CMK (cell line): ENCODE results near the gene PVALB.
A peak's percentile ranks its signal among the peaks of the same experiment; 100 is the strongest.

Source experiments
- DNase-seq: peaks from one replicate; pipeline ENCODE4 v3.0.0-alpha.2; 2010; ENCODE audit warnings: low read depth

Gene PVALB, protein sequence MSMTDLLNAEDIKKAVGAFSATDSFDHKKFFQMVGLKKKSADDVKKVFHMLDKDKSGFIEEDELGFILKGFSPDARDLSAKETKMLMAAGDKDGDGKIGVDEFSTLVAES

DNA sequence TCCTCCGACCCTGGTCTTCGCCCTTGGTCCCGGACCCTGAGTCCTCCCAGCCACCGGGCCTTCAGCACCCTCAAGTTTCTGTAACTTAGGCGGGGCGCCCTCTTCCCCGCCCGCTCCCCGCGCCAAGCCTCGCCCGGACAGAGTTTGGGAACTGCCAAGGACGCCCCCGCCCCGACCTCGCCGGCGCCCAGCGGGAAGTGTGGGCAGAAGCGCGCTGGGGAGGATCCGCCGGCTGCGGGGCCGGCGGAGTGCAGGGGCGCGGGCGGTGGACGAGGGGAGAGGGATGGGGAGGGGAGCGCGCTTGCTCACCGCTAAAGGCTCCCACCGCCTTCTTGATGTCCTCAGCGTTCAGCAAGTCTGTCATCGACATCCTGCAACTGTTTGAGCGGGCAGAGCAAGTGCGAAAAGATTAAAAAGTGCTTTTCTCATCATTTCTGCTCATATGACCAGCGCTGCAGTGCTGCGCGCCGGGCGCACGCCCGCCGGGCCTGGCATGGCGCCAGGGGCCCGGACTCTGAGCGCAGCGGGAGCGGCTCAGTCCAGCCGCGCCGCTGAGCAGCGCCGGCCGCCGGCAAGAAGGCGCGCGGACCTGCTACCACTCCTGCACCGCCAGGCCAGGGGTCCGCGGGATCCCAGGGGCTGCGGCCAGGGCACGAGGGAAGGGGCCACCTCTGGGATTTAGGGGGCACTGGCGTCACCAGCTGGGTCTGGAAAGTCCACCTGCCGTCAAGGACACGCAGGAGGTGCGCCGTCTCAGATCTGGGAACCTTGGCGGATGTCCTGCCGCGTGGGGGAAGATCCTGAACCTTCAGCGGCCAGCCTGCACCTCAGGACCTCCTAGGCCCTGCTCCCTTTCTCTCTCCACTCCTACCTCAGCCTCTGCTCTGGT lies at the start of gene PVALB:
Gene PVALB (minus strand): TSS at position 400 of the 889 bp plus-strand sequence. CDS start 30 bp downstream, at position 370.
- DNase-seq = peak; percentile 29

DNA sequence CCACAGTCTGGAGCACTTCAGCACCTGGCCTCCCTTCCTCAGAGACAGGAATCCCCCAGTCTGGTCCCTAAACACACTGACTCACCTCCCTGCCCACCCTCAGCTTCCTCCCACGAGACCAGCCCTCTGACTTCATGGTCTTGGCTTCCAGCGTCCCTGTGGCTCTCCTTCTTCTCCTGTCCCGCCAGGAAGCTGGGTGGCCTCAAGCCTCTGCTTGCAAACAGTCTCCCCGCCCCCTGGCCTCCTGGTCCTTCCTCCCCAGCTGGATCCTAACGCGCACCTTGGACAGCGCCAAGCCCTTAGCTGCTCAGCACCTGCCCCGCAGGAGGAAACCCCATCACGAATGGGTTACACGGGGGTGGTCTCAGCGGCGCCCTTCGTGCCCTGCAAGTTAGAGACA lies 48.5 kb upstream of the PVALB start:
- DNase-seq = no peak

DNA sequence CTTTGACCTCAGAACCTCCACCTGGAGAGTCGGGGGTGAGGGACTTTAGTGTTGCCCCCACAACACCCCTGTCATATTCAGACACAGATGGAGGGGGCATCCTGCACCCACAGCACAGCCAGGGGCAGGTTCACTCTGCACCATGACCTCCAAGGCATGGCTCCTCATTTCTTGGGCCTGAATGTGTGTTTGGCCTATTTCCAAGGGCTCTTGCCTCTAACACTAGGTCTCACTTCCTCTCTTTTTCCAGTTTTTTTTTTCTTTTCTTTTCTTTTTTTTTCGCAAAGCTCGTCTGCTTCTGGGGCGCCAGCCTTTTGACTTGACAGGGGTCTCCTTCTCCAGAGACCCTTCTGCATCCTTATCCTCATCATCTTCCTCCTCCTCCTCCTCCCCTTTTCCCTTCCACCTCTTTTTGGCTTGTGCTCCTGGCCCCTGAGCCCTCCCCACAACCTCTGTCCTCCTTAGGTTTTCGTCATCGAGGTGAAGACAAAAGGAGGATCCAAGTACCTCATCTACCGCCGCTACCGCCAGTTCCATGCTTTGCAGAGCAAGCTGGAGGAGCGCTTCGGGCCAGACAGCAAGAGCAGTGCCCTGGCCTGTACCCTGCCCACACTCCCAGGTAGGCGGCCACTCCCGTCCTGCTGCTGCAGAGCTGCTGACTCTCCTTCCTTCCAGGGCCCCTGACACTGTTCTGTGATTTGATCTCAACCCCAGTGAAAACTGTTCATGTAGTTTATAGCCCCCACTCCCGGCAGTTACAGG lies 47.8 kb upstream of the PVALB start:
- DNase-seq = no peak

DNA sequence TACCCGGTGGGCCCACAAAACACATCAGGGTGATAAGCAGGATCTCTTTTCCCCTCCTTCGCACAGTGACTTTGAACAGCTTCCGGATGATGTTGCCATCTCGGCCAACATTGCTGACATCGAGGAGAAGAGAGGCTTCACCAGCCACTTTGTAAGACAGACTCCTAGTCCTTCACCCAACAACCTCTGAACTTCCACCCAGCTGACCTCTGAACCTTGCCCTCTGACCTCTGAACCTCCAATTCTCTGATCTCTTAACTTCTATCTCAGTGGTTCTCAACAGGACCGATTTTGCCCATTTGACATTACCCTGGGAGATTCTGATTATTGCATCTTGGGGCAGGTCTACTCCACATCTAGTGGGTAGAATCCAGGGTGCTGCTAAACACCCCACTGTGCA lies 47.1 kb upstream of the PVALB start:
- DNase-seq = no peak

DNA sequence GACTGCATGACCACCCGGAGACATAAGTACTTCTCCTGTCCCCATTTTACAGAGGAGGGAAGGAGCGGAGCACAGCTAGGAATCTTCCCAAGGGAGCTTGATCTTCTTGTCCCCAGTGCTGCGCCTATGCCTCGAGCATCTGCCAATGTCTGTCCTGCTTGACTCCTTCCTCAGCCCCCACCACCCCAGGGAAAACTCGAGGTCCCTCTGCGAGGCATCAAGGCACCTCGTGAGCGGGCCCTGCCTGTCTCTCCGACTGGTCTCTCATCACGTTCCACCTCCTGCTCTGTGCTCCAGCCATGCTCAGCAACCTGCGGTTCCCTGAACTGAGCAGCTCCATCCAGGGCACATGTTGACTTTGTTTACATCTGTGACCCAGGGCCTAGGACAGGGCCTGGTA lies 46.4 kb upstream of the PVALB start:
- no peak for DNase-seq

DNA sequence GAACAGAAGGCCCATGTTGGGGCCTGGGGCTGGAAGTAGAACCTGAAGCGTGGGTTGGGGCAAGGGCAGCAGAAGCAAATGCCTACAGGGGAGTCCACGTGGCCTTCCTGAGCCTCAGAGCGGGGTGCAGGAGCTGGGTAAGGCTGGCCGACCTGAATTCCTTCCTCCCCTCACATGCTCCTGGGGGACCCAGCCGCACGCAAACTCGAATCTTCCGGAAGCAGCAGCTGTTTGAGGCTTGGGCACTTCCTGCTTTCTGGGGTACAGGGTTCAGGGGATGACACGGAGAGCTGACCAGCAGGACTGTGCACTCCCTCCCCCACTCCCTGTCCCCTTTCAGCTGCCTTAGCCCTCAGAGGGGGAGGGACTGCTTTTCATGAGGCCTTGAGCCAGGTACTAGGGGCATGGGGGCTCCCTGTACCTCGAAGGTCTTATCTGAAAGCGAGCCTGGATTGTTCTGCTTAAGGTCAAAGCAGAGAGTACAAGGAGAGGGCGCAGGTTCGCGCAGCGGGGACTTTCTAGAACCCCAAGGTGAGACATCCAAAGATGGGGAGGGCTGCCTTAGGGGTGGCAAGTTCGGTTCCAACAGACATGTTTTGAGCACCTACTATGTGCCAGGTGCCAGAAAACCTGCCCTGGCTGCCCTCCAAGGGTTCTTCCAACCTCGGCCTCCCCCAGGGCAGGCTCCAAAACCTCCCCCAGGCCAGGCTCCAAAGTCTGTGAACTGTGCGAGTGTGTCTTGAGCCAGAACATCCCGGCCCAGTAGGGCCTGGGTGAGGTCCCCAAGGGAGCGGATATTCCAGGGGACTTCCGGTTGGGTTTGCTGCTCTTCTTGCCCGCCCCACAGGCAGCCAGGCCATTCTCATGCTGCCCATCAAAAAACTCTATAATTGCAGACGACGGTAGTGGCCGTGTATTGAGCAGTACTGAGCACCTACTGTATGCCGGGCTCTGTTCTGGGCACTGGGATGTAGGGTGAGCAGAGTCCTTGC lies 45.7 kb upstream of the PVALB start:
- DNase-seq = peak; percentile 96

DNA sequence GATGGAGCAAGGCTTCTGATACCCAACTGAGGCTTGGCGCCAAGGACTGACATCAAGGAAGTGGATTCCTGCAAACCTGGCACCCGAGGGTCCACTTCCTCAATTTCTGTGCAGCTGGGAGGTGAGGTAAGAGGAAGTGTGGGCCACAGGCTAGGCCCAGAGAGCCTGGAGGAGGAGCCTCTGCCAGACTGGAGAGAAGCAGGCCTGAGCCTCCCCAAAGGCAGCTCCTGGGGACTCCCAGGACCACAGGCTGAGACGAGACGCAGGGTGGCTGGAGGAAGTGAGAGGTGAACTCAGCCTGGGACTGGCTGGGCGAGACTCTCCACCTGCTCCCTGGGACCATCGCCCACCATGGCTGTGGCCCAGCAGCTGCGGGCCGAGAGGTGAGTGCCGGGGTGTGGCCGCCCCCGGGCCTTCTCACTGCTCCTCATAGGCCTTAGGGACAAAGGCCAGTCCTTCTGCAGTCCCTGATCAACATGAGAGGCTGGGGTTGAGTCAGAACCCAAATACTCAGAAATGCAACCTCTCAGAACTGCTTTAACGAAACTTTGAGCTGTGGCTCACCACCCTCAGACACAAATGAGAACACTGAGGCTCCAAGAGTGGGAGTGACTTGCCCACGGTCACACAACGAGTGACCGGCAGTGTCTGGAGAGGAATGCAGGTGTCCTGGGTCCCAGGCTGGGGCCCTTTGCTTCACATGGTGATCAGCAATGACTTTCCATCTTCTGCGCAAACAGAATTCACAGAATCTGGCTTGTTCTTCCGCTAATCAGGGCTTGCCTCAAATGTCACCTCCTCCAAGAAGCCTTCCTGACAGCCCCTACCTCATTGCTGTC lies 44.2 kb upstream of the PVALB start, which contains the start of gene NCF4:
Gene NCF4 (plus strand): TSS at position 186 of the 839 bp plus-strand sequence. CDS start 166 bp downstream, at position 352.
- DNase-seq = peak; percentile 90

DNA sequence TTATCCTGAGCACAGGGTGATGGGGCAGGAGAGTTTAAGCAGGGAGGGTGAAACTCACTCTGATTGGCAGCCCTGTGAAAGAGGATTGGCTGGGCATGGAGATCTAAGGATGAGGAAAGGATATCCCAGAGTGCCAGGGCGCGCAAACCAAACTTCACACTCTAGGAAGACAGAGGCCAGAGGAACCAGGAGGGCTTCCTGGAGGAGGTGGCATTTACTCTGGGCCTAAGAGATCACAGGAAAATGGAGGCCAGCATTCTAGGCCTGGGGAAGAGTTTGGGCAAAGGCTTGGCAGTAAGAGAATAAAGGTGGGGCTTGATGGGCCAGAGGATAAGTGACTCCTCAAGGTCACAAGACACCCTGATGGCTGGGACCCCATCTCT lies 43.6 kb upstream of the PVALB start:
- no peak for DNase-seq

DNA sequence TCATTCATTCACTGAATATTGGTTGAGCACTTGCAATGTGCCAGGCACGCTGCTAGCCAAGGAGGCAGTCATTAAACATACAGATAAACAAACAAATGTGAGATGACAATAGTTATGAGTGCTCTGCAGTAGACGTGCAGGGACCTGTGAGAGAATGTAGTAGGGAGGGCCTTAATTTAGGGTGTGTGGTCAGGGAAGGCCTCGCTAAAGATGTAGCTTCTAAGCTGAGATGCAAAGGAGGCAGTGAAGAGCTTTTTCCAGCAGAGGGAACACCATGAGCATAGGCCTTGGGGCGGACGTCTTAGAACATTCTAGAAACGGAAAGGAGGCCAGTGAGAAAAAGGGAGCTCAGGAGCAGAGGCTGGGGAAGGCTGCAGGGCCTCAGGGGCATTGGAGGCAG lies 43.2 kb upstream of the PVALB start:
- no peak for DNase-seq

DNA sequence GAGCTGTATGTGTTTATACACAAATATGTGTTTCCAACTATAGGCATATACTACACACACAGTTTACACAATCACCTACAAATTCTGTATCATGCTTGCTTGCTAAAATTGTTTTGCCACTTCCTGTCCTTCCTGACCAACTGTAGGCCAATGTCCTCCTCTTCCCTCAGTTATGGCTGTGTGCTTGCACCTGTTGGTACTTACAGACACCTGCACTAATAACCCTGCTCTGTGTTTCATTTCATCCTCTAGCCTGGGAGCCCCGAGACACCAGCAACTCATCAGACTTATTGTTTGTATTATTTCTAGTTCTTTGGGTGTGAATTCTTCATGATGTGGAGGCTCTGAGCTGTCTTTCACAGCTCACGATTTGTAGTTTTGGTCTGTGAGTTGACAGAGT lies 42.1 kb upstream of the PVALB start:
- DNase-seq = no peak

DNA sequence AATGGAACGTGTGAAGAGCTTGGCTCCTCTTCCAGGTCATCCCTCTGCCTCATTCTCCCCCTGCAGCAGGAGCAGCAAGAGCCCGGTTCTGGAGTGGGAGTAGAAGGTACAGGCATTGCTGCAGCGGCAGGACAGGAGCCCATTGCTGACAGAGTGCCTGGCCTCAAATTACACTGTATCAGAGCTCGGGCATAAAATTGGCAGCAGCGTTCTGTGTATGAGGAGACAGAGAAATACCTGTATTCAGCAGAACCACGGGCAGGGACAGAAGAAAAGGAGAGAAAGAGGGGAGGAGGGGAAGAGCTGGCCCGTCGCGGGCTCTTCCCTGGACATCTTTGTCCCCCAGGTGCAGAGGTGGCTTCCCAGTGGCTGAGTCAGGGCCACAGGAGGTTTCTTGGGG lies 41.3 kb upstream of the PVALB start:
- DNase-seq = no peak

DNA sequence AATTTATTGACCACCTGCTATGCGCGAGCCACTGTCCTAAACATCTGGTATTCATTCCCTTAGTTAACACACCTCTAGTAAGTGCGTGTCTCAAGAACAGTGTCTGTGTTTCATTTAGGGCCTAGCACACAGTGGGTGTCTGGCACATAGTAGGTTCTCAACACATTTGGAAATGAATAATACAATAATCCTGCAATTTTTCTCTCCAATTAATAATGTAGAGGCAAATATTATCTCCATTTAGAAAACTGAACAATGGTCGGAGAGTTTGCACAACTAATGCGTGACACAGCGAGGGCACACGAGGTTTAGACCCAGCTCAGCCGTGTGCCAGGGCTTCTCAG lies 39.9 kb upstream of the PVALB start:
- DNase-seq = no peak

DNA sequence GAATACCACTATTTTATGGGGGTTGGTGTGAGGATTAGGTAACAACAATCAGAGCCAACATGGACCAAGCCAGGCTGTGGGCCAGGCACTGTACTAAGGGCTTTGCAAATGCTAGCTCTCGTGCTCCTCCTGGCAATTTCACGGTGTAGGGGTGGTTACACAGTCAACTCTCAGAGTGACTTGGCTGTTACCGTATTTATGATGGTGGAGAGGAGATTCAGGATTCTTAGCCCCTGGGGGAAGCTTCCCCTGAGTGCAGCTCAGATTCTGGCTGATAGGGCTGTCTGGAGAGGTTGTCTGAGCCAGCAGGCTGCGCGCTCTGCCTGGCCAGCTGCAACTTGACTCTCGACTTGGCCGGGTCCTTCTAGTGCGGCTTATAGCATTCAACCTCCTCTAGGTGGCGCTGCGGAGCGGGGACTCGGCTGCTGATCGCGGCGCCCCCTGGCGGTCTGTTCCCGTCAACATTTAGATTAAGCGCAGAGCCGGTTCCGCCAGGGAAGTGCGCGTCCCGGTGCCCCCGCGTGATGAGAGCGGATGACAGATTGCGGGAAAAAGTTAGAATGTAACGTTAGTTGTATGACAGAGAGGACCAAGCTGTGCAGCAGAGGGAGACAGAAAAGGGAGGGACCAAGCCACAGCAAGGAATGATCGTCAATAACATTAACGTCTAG lies 39.4 kb upstream of the PVALB start:
- DNase-seq = peak; percentile 88

DNA sequence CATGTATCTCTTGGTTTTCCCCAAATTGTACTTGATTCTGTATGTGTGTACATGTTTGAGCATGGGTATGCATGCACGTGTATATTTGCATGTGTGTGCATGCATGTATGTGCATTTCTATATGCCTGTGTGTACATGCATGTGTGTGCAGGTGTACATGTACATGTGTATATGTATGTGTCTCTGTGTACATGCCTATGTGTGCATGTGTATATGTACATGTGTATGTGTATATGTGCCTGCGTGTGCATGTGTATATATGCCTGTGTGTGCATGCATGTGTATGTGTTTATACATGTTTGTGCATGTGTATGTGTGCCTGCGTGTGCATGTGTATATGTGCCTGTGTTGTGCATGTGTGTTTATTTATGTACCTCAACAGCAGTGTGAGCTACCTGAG lies 38.6 kb upstream of the PVALB start:
- DNase-seq = no peak

DNA sequence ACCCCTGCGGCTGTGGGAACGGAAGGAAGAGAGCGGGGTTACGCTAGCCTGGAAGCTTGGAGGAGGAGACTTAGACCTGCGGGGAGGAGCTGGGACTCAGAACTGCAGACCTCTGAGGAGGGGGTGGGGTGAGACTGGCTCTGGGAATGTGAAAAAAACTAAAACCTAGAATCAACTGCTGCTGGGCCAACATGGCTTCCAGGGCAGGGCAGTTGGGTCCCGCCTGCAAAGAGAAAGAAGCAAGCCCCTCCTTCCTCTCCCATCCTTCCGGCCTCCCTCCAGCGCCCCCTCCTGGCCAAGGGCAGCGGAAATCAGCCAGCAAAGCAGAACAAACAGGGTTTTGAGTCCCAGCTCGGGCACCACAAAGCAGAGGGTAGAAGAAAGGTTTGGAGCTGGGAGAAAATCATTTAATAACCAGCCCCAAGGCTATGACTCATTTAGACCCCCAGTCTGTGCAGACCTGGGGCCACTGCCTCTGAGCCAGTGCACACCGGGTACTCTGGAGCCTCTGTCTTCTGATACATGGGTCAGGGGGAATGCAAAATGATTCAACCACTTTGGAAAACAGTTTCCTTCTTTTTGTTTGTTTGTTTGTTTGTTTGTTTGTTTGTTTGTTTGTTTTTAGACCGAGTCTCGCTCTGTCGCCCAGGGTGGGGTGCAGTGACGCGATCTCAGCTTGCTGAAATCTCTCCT lies 36.7 kb upstream of the PVALB start:
- peak; percentile 95 for DNase-seq

DNA sequence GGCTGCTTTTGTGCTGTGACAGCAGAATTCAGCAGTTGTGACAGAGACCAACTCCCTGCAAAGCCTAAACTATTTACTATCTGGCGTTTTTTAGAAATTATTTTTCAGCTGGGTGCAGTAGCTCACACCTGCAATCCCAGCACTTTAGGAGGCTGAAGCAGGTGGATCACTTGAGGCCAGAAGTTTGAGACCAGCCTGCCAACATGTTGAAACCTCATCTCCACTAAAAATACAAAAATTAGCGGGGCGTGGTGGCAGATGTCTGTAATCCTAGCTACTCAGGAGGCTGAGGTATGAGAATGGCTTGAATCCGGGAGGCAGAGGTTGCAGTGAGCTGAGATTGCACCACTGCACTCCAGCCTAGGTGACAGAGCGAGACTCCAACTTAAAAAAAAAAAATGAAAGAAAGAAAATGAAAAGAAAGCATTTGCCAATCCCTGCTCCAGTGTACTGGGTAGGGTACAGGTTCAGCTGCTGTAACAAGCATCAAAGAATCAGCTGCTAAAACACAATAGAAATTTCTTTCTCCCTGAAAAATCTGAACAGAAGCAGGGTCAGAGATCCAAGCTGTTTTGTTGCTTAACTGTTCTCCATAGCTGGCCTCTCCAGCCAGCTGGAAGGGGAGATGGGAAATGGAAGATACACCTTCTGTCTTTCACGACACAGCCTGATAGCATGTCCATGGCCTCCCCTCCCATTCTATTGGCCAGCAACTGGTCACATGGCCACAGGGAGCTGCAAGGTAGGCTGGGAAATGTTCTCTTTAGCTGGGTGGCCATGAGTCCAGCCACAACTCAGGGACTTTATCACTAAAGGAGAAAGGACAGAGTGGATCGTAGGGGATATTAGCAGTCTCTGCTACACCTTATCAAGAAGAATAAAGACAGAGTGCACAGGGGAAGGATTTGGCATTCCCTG lies 35.5 kb upstream of the PVALB start:
- DNase-seq = no peak

DNA sequence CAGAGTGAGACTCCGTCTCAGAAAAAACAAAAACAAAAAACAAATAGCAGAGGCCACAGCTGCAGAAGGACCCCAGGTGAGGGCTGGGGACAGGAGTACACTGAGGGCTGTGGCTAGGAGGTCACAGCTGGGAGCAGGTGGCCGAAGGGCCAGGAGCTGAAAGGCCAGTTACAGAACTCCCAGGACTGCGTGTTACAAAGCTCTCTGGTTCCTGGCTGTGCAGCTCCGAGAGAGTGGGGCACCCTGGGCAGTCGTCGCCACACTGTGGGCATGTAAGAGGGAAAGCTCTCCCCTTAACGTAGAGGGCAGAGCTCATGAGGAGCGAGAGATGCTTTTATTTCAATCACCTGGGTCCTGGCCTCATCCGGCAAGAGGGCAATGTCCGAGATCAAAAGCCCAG lies 33.8 kb upstream of the PVALB start:
- DNase-seq = no peak

DNA sequence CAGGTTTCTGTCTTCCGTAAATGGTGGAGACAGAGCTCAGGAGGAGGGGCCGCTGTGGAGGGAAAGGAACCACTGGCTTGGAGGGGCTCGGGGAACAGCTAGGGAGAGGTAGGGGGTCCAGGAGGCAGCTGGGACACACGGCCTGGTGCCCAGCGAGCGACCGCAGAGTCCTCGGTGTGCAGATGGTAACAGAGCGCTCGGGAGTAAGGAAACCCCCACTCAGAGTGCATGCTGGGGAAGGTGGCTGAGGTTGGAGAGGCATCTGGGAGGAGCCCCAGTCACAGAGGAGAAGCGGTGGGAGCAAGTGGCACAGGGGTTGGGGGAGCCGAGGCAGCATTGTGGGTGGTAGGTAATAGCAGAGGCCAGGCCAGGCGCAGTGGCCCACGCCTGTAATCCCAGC lies 33.2 kb upstream of the PVALB start:
- DNase-seq = no peak

DNA sequence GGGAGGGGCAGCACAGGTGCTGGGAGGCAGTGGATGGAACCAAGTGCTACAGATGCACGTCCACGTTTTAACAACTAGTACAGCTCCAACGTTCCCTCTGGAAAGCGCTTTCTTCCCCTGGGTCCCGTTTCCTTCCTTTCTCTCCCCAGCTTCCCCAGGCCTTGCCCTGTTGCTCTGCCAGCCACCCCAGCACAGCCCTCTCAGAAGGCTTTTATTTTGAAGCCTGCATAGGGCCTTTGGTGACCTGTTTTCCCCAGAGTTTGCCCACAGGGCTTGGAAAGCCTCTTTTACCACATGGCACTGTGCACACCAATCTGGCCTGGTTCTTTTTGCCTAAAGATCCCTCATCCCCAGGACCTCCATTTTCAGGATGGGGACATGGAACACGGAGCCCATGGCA lies 30.1 kb upstream of the PVALB start:
- DNase-seq = no peak
